WERI-Rb-1 (cell line): ENCODE results near the gene VAMP4.

Source experiments
- DNase-seq: peaks from one replicate; pipeline ENCODE4 v3.0.0-alpha.2; 2020
- H3K27ac ChIP-seq: fragments of 250-450 bp; sonication (Bioruptor Pico); 2 replicates; pipeline ENCODE4 v1.5.1; 2020; ENCODE audit warnings: mild to moderate bottlenecking, moderate library complexity
- H3K27me3 ChIP-seq: fragments of 250-450 bp; sonication (Bioruptor Pico); 2 replicates; pipeline ENCODE4 v1.5.1; 2021; ENCODE audit warnings: mild to moderate bottlenecking, low read depth, moderate library complexity; ENCODE audit not compliant: insufficient read depth, severe bottlenecking
- H3K36me3 ChIP-seq: fragments of 250-450 bp; sonication (Bioruptor Pico); 2 replicates; pipeline ENCODE4 v1.5.1; 2020; ENCODE audit warnings: mild to moderate bottlenecking, moderate library complexity
- H3K4me3 ChIP-seq: 2 replicates; pipeline ENCODE4 v1.5.1; 2011; ENCODE audit warnings: low read depth, mild to moderate bottlenecking, control low read depth, low read length
- H3K9me3 ChIP-seq: fragments of 250-450 bp; sonication (Bioruptor Pico); 2 replicates; pipeline ENCODE4 v1.5.1; 2021; ENCODE audit warnings: mild to moderate bottlenecking, moderate library complexity; ENCODE audit not compliant: severe bottlenecking
- CTCF ChIP-seq: IDR thresholded peaks from 2 replicates; pipeline ENCODE4 v1.5.1; 2011; ENCODE audit warnings: low read depth, mild to moderate bottlenecking, control low read depth, inconsistent platforms, low read length

VAMP4 gene

GRCh38 chr1:171785766-171786165 is 43.9 kb upstream of the VAMP4 start:
- no peak for TF ChIP-seq CTCF
- peaks cover 75% of the 10 kb centered on the region for H3K36me3 ChIP-seq

DNA sequence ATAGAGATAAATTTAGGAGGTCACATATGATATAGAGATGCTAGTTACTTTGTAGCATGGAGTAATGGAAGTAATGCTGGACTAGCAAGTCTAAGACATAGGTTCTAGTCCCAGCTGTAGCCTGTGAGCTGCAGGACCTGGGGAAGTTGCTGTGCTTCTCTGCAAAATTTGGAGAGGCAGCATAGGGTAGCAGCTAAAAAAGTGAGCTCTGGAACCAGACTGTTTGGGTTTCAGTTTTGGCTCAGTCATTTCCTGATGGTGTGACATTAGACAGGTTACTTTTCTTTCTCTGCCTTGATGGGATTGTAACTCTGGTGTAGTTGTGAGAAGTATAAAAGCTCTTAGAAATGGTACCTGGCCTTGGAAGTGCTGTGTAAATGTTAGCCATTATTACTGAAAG is 42.9 kb upstream of the VAMP4 start:
- no peaks in the 10 kb centered on the region for H3K9me3 ChIP-seq
- no peak for TF ChIP-seq CTCF
- peaks cover 65% of the 10 kb centered on the region for H3K36me3 ChIP-seq
- H3K27ac ChIP-seq: no peak overlapping the region
- no peak for DNase-seq
- H3K4me3 ChIP-seq: no peak overlapping the region
- H3K27me3 ChIP-seq: no peaks in the 10 kb centered on the region

More at GRCh38 chr1:171785766-171786165, 43.9 kb upstream of the VAMP4 start:
- Histone ChIP-seq H3K27ac (no peak overlapping the region), H3K9me3 (no peaks in the 10 kb centered on the region), H3K4me3 (no peak overlapping the region), H3K27me3 (no peaks in the 10 kb centered on the region)
- DNase-seq: no peak

GRCh38 chr1:171783816-171784530 is 42.1 kb upstream of the VAMP4 start:
- no peak for TF ChIP-seq CTCF
- Histone ChIP-seq H3K9me3 (no peaks in the 10 kb centered on the region), H3K36me3 (peaks cover 57% of the 10 kb centered on the region), H3K4me3 (no peak overlapping the region), H3K27ac (no peak overlapping the region), H3K27me3 (no peaks in the 10 kb centered on the region)
- DNase-seq: no peak

GRCh38 chr1:171781176-171781875 is 39.5 kb upstream of the VAMP4 start, which contains the start of gene METTL13:
Gene METTL13 (plus strand): TSS chr1:171781660. CDS start chr1:171781968, 308 bp downstream.
- H3K27ac ChIP-seq: peak within 1 kb of the TSS; percentile 91
- H3K9me3 ChIP-seq: no peaks in the 10 kb centered on the region
- H3K4me3 ChIP-seq: peak within 1 kb of the TSS; percentile 73
- TF ChIP-seq CTCF: no peak
- no peaks in the 10 kb centered on the region for H3K27me3 ChIP-seq
- DNase-seq: peak; percentile 100
- H3K36me3 ChIP-seq: peaks cover 31% of the 10 kb centered on the region

- TF ChIP-seq CTCF: no peak
These were observed 38.8 kb upstream of the VAMP4 start for GRCh38 chr1:171780583-171781175.

More at GRCh38 chr1:171780583-171781175, 38.8 kb upstream of the VAMP4 start:
- H3K36me3 ChIP-seq: peaks cover 25% of the 10 kb centered on the region
- H3K4me3 ChIP-seq: peak overlapping the region; percentile 39
- H3K27ac ChIP-seq: peak overlapping the region; percentile 91
- no peaks in the 10 kb centered on the region for H3K9me3 ChIP-seq
- no peak for DNase-seq
- H3K27me3 ChIP-seq: no peaks in the 10 kb centered on the region
